GM12873 (cell line): ENCODE data around the gene CEACAM18.

Experiments used
- CTCF ChIP-seq: IDR thresholded peaks from 2 replicates; pipeline ENCODE4 v1.5.1; 2012; ENCODE audit warnings: low read depth, mild to moderate bottlenecking, moderate library complexity, low read length, control low read depth; ENCODE audit not compliant: insufficient read depth; ENCODE audit errors: missing control alignments

CEACAM18 gene

GRCh38 chr19:51511353-51511752 lies 33.0 kb downstream of the CEACAM18 start:
- TF ChIP-seq CTCF = peak; percentile 66

- TF ChIP-seq CTCF = no peak
Measured at GRCh38 chr19:51513968-51514367, 35.6 kb downstream of the CEACAM18 start.

GRCh38 chr19:51514866-51515481 lies 36.6 kb downstream of the CEACAM18 start:
- peak; percentile 81 for TF ChIP-seq CTCF

GRCh38 chr19:51520728-51521127 lies 42.4 kb downstream of the CEACAM18 start:
- TF ChIP-seq CTCF = no peak

- no peak for TF ChIP-seq CTCF
Measured at GRCh38 chr19:51521357-51521756, 43.0 kb downstream of the CEACAM18 start.

- TF ChIP-seq CTCF = no peak
Measured at GRCh38 chr19:51521781-51522180, 43.4 kb downstream of the CEACAM18 start.

GRCh38 chr19:51524666-51525264 lies 46.4 kb downstream of the CEACAM18 start:
- TF ChIP-seq CTCF = no peak
